Spleen (tissue), 11 donors: ENCODE measurements around the gene ADAMTS17. TPM values are rescaled to one million over a fixed set of nuclear protein-coding genes. Genes with fewer than 3 reads are reported as not detected.

Source experiments
- DNase-seq: peaks from one replicate; pipeline ENCODE4 v3.0.0-alpha.2; 2020
- H3K27ac ChIP-seq, 8 donors: fragments of 200-600 bp; sonication (generic) in 7 of 8; 1 replicate in 4 of 8; 2 replicates in 4 of 8; pipeline versions ENCODE4 v1.5.0 to v1.8.0; 2016 to 2021; ENCODE audit warnings: inconsistent platforms in 4 of 8, mild to moderate bottlenecking in 4 of 8, moderate library complexity in 1 of 8
- H3K27me3 ChIP-seq, 7 donors: fragments of 200-600 bp; sonication (generic) in 6 of 7; replicated peaks in 1 of 7; 1 replicate in 4 of 7; 2 replicates in 3 of 7; pipeline versions ENCODE4 v1.5.0 to v1.8.0; 2016 to 2021; ENCODE audit warnings: inconsistent platforms in 3 of 7, mild to moderate bottlenecking in 1 of 7
- H3K36me3 ChIP-seq, 6 donors: fragments of 200-600 bp; sonication (generic) in 5 of 6; 1 replicate in 4 of 6; 2 replicates in 2 of 6; pipeline versions ENCODE4 v1.5.0 to v1.8.0; 2016 to 2021; ENCODE audit warnings: inconsistent platforms in 2 of 6
- H3K4me1 ChIP-seq, 6 donors: fragments of 200-600 bp; sonication (generic) in 5 of 6; 1 replicate in 3 of 6; 2 replicates in 3 of 6; pipeline versions ENCODE4 v1.5.0 to v1.8.0; 2016 to 2021; ENCODE audit warnings: inconsistent platforms in 3 of 6
- H3K4me3 ChIP-seq, 8 donors: fragments of 200-600 bp; sonication (generic) in 7 of 8; 1 replicate in 4 of 8; 2 replicates in 4 of 8; pipeline versions ENCODE4 v1.5.0 to v1.8.0; 2016 to 2021; ENCODE audit warnings: inconsistent platforms in 4 of 8, mild to moderate bottlenecking in 4 of 8, moderate library complexity in 2 of 8
- H3K9me3 ChIP-seq, 8 donors: fragments of 200-600 bp; sonication (generic) in 7 of 8; 1 replicate in 4 of 8; 2 replicates in 4 of 8; pipeline versions ENCODE4 v1.5.0 to v1.8.0; 2016 to 2021; ENCODE audit warnings: inconsistent platforms in 4 of 8
- POLR2A ChIP-seq, 3 donors: fragments of 450-650 bp; IDR thresholded peaks; one replicate each; pipeline ENCODE4 v1.5.1; 2017; ENCODE audit warnings: antibody characterized with exemption in 3 of 3, mild to moderate bottlenecking in 1 of 3
- POLR2AphosphoS5 ChIP-seq, 3 donors: sonication (generic); formaldehyde crosslinking; IDR thresholded peaks; one replicate each; pipeline ENCODE4 v1.5.1; 2017; ENCODE audit warnings: antibody characterized with exemption in 3 of 3
- WGBS, 5 donors: extraction: QIAGEN DNeasy Blood & Tissue Kit in 3 of 5; methylation state at CpG; one replicate each; pipeline versions ENCODE4 v1.1.5 to v1.1.7; 2013 to 2018; 5-methylcytosine and 5-hydroxymethylcytosine counted together
- intact Hi-C: fragments of 100-400 bp; cut with DNase I; formaldehyde crosslinking; loops from one replicate; pipeline ENCODE4 v1.15.0; 2023; ENCODE audit warnings: low total_unique reads
- polyA plus RNA-seq, 3 donors: library from polyadenylated mRNA; stranded (reverse); fragments of 200-250 nt; gene quantifications; one replicate each; pipeline ENCODE4 v1.2.1, GENCODE V29; 2013
- total RNA-seq, 7 donors: library from RNA; depleted of rRNA in 3 of 7; stranded (reverse); fragments of >200 nt in 3 of 7; fragmentation: NEBNext Ultra II Directional in 4 of 7; extraction: Animal tissue kit (Norgen Biotek cat#: 25700) in 4 of 7; gene quantifications; one replicate each; pipeline versions ENCODE4 v1.1.0 to v1.2.1, GENCODE V29; 2016 to 2021
- TF ChIP-seq, protein P1 (sequence below), 11 experiments: fragments of 200-600 bp in 7 of 11; fragments of 450-650 bp in 4 of 11; sonication (generic) in 4 of 11; IDR thresholded peaks in 8 of 11; conservative IDR thresholded peaks in 3 of 11; 1 replicate in 7 of 11; 2 replicates in 4 of 11; pipeline versions ENCODE4 v1.4.0 to v1.8.0; 2016 to 2021; ENCODE audit warnings: antibody characterized with exemption in 11 of 11, inconsistent platforms in 4 of 11, mild to moderate bottlenecking in 1 of 11
- donor health status: healthy with polysubstance abuse.
- donor health status: DM: no; HTN: no; CAD: no; lungs with moderate emphysema.
- donor health status: DM: no; HTN: no; CAD: no.
- donor health status: Bipolar disorder and iron deficiency.
- donor health status: healthy.
- donor health status: DM: no; HTN: no; CAD: no.
- donor health status: DM: yes; HTN: yes; CAD: no.

The ADAMTS17 gene
- total and polyA plus RNA-seq, 10 donors = 0.21 to 13.2 (median 5.8) TPM

DNA sequence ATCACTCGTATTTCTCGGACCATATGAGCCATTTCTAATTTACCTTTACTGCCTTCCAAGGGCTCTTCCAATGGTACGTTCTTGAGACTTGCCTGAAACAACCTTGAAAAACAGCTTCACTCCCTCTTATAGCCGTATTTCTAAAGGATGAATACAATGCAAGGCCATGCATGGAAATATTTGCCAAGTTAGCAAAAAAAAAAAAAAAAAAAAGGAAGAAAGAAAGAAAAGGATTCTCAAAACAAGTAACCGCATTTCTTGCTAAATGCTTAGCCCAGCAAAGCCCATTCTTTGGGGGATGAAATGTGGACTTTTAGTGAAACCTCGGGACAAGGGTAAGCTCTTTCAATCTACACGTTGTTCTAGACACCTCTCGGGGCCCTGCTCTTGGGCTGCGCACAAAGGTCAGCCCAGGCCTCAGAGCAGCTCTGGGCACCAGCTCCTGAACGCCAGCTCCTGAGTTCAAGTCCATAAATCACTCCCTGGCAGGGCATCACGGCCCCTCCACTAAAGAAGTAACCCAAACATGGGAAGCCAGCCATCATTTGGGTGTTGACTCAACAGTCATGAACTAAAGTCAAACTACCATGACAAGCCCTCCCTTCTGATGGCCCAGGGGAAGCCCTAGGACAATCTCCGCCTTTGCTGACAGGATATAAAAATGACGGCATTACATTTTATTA is 132.7 kb downstream of the ADAMTS17 start:
- WGBS, 5 donors = 59 to 85% (median 69%) methylated on average over 13 of the region's 13 CpGs
- Histone ChIP-seq H3K27me3 (no peaks in the 10 kb centered on the region), H3K36me3 (no peaks in the 10 kb centered on the region), H3K27ac (no peak overlapping the region), H3K4me1 (no peaks in the 10 kb centered on the region), H3K4me3 (no peak overlapping the region), H3K9me3 (peaks cover 0 to 2% (median 0%) of the 10 kb centered on the region in 8 donors)
- DNase-seq = peak; percentile 31
- no peak for TF ChIP-seq POLR2A (IDR thresholded peaks at IDR 0.05)
- no peak for TF ChIP-seq POLR2AphosphoS5 (IDR thresholded peaks at IDR 0.05)
- TF ChIP-seq, protein P1, sequence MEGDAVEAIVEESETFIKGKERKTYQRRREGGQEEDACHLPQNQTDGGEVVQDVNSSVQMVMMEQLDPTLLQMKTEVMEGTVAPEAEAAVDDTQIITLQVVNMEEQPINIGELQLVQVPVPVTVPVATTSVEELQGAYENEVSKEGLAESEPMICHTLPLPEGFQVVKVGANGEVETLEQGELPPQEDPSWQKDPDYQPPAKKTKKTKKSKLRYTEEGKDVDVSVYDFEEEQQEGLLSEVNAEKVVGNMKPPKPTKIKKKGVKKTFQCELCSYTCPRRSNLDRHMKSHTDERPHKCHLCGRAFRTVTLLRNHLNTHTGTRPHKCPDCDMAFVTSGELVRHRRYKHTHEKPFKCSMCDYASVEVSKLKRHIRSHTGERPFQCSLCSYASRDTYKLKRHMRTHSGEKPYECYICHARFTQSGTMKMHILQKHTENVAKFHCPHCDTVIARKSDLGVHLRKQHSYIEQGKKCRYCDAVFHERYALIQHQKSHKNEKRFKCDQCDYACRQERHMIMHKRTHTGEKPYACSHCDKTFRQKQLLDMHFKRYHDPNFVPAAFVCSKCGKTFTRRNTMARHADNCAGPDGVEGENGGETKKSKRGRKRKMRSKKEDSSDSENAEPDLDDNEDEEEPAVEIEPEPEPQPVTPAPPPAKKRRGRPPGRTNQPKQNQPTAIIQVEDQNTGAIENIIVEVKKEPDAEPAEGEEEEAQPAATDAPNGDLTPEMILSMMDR (IDR thresholded peaks at IDR 0.05 in 8 of 11, conservative IDR thresholded peaks at IDR 0.05 in 3 of 11) = no peak
- intact Hi-C loops = no loop called here

DNA sequence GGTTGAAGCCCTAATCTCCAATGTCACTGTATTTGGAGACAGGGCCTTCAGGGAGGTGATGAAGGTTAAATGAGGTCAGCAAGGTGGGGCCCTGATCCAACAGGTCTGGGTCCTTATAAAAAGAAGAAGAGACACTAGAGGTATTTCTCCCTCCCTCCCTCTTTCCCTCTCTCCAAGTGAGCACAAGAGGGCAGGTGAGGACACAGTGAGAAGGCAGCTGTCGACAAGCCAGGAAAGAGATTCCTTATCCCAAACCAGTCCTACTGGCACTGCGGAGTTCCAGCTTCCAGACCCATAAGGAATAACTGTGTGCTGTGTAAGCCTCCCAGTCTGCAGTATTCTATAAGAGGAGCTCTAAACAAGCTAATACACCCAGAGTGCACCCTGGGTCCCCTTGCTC is 134.7 kb downstream of the ADAMTS17 start:
- peaks cover 0 to 4% (median 0%) of the 10 kb centered on the region in 8 donors for H3K9me3 ChIP-seq
- WGBS, 5 donors = 89 to 100% (median 90%) methylated on average over 2 of the region's 2 CpGs
- H3K27me3 ChIP-seq = no peaks in the 10 kb centered on the region
- no peaks in the 10 kb centered on the region for H3K36me3 ChIP-seq
- no peak overlapping the region for H3K4me3 ChIP-seq
- intact Hi-C loops = no loop called here
- DNase-seq = peak; percentile 49
- no peak for TF ChIP-seq POLR2A (IDR thresholded peaks at IDR 0.05)
- TF ChIP-seq, protein P1 (IDR thresholded peaks at IDR 0.05 in 8 of 11, conservative IDR thresholded peaks at IDR 0.05 in 3 of 11) = no peak
- no peak for TF ChIP-seq POLR2AphosphoS5 (IDR thresholded peaks at IDR 0.05)
- H3K27ac ChIP-seq = no peak overlapping the region
- peaks cover 0 to 6% (median 0%) of the 10 kb centered on the region in 6 donors for H3K4me1 ChIP-seq

DNA sequence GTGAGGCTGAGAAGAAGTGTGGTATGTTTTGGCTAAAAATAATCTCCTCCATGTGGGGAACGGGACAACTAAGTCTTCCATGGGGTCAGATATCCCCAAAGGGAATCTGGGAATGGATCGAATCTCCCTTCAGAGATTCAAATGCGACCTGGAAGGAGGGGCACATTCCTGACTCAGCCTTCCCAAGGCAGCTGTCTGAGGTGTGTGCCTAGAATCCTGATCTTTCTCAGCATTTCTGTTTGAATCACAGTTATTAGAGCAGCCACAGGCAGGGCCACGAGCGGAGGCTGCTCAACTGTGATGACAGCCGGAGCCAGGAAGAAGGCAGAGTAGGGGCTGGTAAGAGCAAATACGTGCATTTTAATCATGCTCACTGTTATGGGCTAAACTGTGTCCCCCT is 135.1 kb downstream of the ADAMTS17 start:
- no peaks in the 10 kb centered on the region for H3K27me3 ChIP-seq
- peak; percentile 7 for DNase-seq
- WGBS, 5 donors = 70 to 87% (median 76%) methylated on average over 7 of the region's 7 CpGs
- H3K4me3 ChIP-seq = no peak overlapping the region
- H3K4me1 ChIP-seq = peaks cover 0 to 10% (median 0%) of the 10 kb centered on the region in 6 donors
- no peaks in the 10 kb centered on the region for H3K36me3 ChIP-seq
- TF ChIP-seq, protein P1 (IDR thresholded peaks at IDR 0.05 in 8 of 11, conservative IDR thresholded peaks at IDR 0.05 in 3 of 11) = no peak
- TF ChIP-seq POLR2A (IDR thresholded peaks at IDR 0.05) (no peak), POLR2AphosphoS5 (IDR thresholded peaks at IDR 0.05) (no peak)
- intact Hi-C loops = no loop called here
- no peak overlapping the region for H3K27ac ChIP-seq
- H3K9me3 ChIP-seq = peaks cover 0 to 4% (median 0%) of the 10 kb centered on the region in 8 donors

DNA sequence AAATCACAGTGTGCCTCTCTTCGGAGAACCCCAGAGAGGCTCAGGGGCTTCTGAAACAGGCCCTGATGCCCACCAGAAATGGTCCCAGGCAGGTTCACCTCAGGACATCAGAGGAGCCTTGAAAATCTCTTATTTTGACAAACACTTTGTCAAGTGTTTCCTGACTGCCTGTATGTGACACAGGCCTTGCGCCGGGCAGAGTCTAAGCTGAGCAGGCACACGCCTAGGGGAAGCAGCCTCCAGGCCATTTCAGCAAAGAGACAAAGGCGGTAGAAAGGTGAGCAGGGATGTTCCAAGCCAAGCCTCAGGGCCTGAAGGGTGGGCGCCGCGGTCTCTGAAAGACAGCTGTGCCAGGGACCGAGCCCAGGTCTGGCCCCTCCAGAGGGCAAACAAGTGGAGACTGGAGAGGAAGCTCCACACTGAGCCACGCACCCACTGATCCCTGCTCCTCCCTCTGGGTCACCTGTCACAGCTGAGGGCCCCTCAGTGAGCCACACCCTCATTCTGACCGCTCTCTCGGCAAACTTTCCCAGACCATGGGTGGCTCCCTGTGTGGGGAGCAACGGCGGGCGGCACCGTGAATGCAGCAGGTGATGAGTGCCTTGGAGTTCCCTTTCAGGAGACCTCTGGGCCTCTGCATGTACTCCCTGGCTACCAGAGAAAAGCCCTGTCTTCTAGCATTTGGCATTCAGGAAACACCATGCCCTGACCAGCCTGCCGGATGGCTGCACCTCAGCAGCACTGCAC is 136.1 kb downstream of the ADAMTS17 start:
- Histone ChIP-seq H3K4me3 (no peak overlapping the region), H3K27ac (no peak overlapping the region), H3K27me3 (no peaks in the 10 kb centered on the region), H3K36me3 (no peaks in the 10 kb centered on the region), H3K9me3 (peaks cover 0 to 4% (median 0%) of the 10 kb centered on the region in 8 donors), H3K4me1 (peaks cover 0 to 11% (median 5%) of the 10 kb centered on the region in 6 donors)
- intact Hi-C loops = no loop called here
- TF ChIP-seq, protein P1 (IDR thresholded peaks at IDR 0.05 in 8 of 11, conservative IDR thresholded peaks at IDR 0.05 in 3 of 11) = no peak
- TF ChIP-seq POLR2AphosphoS5 (IDR thresholded peaks at IDR 0.05) (no peak), POLR2A (IDR thresholded peaks at IDR 0.05) (no peak)
- peak; percentile 64 for DNase-seq
- 66 to 74% (median 70%) methylated on average over 14 to 17 of the region's 17 CpGs for WGBS, 5 donors
